ENCODE data around the gene VPS35L. TPM values are rescaled to one million over a fixed set of nuclear protein-coding genes. Genes with fewer than 3 reads are reported as not detected.
"Not testable (repeated sequence)": the region's sequence is repeated elsewhere in the genome, so short reads cannot be mapped to it uniquely, and the experiment has no call there.

VPS35L gene
- total RNA-seq, 2 donors from 2014 or later, result 27.0 to 28.3 TPM

DNA sequence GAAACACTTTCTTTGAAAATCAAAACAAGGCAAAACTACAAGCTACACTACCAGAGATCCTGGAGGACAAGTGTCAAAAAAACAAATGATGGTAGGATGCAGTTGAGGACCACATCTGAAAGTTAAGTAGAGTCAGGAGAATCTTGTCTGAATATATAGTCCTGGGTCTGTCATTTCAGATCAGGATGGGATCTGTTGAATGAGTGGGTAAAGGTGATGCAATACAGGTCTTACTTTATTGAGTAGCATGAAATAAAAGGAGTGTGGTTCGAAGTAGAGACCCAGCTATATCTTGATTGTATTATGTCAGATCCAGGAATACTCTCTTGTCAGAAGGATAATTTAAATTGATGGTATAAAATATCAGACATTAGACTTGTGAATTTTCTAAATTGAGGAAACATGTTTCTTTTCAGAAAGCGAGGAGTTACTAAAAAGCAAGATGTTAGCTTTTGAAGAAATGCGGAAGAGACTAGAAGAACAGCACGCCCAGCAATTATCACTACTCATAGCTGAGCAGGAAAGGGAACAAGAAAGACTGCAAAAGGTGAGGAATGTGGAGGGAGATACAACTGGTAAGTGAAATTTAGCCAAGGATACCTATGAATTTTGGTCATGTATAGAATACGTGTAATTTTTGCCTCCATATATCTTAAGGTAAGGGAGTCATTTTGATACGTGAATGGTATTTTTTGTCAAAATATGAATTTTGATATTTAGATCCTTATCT, 15.1 kb upstream of the VPS35L start:
- no peaks in the 10 kb centered on the region for H3K27me3 ChIP-seq
- no peaks in the 10 kb centered on the region for H3K9me3 ChIP-seq
- TF ChIP-seq, protein P1, sequence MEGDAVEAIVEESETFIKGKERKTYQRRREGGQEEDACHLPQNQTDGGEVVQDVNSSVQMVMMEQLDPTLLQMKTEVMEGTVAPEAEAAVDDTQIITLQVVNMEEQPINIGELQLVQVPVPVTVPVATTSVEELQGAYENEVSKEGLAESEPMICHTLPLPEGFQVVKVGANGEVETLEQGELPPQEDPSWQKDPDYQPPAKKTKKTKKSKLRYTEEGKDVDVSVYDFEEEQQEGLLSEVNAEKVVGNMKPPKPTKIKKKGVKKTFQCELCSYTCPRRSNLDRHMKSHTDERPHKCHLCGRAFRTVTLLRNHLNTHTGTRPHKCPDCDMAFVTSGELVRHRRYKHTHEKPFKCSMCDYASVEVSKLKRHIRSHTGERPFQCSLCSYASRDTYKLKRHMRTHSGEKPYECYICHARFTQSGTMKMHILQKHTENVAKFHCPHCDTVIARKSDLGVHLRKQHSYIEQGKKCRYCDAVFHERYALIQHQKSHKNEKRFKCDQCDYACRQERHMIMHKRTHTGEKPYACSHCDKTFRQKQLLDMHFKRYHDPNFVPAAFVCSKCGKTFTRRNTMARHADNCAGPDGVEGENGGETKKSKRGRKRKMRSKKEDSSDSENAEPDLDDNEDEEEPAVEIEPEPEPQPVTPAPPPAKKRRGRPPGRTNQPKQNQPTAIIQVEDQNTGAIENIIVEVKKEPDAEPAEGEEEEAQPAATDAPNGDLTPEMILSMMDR (IDR thresholded peaks at IDR 0.05), result no peak
- H3K4me1 ChIP-seq, result no peaks in the 10 kb centered on the region
- no peak for DNase-seq (ENCODE audit: low spot score)
- peaks cover 37% of the 10 kb centered on the region for H3K36me3 ChIP-seq
- no peak overlapping the region for H3K27ac ChIP-seq
- H3K4me3 ChIP-seq, result no peak overlapping the region

DNA sequence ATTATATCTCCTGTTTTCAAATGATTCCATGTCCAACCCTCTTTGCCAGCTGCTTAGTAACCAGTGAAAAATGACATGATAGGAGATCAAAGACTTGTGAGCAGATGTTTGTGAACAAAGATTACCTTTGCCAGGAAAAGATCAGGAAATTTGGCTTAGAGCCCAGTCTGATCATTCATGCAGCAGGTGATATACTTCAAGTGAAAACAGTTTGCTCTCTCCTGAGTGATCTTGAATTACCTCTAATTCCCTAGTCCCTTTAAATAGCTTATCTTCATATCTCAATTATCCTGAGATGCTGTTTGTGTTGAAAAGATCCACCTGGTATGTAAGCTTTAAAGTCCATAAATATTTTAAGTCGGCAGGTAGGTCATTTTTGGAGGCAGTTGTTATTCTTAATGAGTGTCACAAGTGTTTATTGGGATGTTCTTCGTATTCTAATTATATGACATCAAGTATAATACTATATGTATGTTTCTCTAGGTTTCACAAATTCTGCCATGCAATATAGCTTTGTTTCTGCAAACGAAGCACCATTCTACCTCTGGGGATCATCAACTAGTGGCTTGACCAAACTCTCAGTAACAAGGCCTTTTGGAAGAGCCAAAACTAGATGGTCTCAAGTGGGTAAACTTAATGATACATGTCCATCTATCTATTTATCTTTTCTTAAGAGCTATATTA, 13.2 kb upstream of the VPS35L start:
- Histone ChIP-seq H3K36me3 (peaks cover 37% of the 10 kb centered on the region), H3K4me3 (no peak overlapping the region), H3K9me3 (no peaks in the 10 kb centered on the region), H3K27me3 (no peaks in the 10 kb centered on the region), H3K4me1 (no peaks in the 10 kb centered on the region), H3K27ac (no peak overlapping the region)
- no peak for DNase-seq (ENCODE audit: low spot score)
- TF ChIP-seq, protein P1 (IDR thresholded peaks at IDR 0.05), result no peak

DNA sequence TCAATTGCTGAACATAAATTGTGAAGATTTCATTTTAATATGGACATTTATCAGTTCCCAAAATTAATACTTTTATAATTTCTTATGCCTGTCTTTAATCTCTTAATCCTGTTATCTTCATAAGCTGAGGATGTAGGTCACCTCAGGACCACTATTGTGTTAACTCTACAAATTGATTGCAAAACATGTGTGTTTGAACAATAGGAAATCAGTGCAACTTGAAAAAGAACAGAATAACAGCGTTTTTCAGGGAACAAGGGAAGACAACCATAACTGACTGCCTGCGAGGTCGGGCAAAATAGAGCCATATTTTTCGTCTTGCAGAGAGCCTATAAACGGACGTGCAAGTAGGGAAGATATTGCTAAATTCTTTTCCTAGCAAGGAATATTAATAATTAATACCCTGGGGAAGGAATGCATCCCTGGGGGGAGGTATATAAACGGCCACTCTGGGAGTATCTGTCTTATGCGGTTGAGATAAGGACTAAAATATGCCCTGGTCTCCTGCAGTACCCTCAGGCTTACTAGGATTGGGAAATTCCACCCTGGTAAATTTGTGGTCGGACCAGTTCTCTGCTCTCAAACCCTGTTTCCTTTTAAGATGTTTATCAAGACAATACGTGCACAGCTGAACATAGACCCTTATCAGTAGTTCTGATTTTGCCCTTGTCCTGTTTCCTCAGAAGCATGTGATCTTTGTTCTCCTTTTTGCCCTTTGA, 12.1 kb upstream of the VPS35L start:
- peaks cover 45% of the 10 kb centered on the region for H3K36me3 ChIP-seq
- not testable (repeated sequence) for H3K4me1 ChIP-seq; DNase-seq (ENCODE audit: low spot score); H3K27me3 ChIP-seq; H3K27ac ChIP-seq; H3K9me3 ChIP-seq; H3K4me3 ChIP-seq

DNA sequence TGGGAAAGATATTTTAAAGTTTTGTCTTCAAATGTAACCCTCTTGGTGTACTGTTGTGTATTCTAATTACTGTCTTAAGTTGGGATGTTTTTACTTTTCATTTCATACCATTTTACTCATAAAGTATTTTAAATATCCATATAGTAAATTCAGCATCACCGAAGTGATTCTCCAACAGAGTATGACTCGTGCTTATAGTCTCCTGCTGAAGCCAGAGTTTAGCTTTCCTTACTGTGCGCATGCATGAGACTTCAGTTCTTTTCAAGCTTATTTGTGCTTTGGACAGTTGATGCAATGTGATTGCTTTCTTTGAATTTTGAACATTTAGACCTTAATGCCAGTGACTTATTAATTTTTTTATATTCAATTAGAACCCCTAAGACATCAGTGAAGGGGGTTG, 7.4 kb upstream of the VPS35L start:
- TF ChIP-seq, protein P1 (IDR thresholded peaks at IDR 0.05), result no peak
- Histone ChIP-seq H3K27me3 (no peaks in the 10 kb centered on the region), H3K36me3 (peaks cover 30% of the 10 kb centered on the region), H3K9me3 (no peaks in the 10 kb centered on the region), H3K4me3 (no peak overlapping the region), H3K4me1 (no peaks in the 10 kb centered on the region), H3K27ac (no peak overlapping the region)
- no peak for DNase-seq (ENCODE audit: low spot score)

DNA sequence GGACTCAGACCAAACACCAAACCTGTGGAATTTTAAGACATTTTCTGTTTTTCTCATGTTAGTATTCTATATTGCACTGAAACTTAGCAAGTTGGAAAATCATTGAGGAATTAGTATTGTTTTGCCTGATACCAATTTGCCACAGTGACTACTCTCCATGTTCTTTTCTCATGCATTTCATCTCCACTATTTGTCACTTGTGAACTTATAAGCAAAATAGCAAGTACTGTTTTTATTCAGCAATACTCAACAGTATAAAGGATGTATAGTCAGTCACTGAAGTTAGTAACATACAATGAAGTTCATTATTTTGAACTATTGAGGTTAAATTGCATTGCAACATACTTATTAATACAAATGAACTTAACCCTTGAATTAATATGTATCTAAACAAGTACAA, 5.8 kb upstream of the VPS35L start:
- Histone ChIP-seq H3K27me3 (no peaks in the 10 kb centered on the region), H3K27ac (no peak overlapping the region), H3K4me3 (no peak overlapping the region), H3K9me3 (no peaks in the 10 kb centered on the region), H3K4me1 (peaks cover 0 to 2% of the 10 kb centered on the region in 2 donors), H3K36me3 (peaks cover 19% of the 10 kb centered on the region)
- no peak for DNase-seq (ENCODE audit: low spot score)
- TF ChIP-seq, protein P1 (IDR thresholded peaks at IDR 0.05), result no peak

Data from right atrium auricular region (tissue), 2 donors.